Heart left ventricle (tissue), 13 donors: ENCODE results near the gene COL11A2.

Source experiments
- POLR2A ChIP-seq, 2 donors: fragments of 450-650 bp; IDR thresholded peaks; one replicate each; pipeline ENCODE4 v1.6.1; 2017; ENCODE audit warnings: antibody characterized with exemption in 2 of 2, mild to moderate bottlenecking in 2 of 2, moderate library complexity in 2 of 2
- TF ChIP-seq, protein P1 (sequence below), 12 donors: fragments of 200-600 bp; sonication (generic) in 4 of 12; IDR thresholded peaks; one replicate each; pipeline versions ENCODE4 v1.5.0 to v1.8.0; 2018 to 2022; ENCODE audit warnings: antibody characterized with exemption in 12 of 12, mild to moderate bottlenecking in 5 of 12
- donor health status: ischemic (EF 13 %, LVEDD 7.1; RV severe dilation, severe dysfunction).
- donor health status: DM: no; HTN: yes; CAD: no.
- donor health status: DM: no; HTN: no; CAD: no.
- donor health status: ischemic (EF 25% LVEDD 6.9; RV normal size, moderate dysfunction).
- donor health status: ischemic (EF 25% LVEDD 5.7; RV mildly dilated, moderate dysfunction).
- donor health status: ischemic (EF 35%, LVEDD 5.7; RV mildly dilated, moderate dysfunction).
- donor health status: nonischemic (EF 11% LVEDD 7.7; RV severe dilation, severe dysfunction).
- donor health status: DM: yes; HTN: yes; CAD: no.
- donor health status: PGD.
- donor health status: ischemic (EF 29% LVEDD 5.4; RV normal size, mild dysfunction).
- donor health status: nonischemic (EF 23%, LVEDD 6.1; RV moderate dilation, normal function).

DNA sequence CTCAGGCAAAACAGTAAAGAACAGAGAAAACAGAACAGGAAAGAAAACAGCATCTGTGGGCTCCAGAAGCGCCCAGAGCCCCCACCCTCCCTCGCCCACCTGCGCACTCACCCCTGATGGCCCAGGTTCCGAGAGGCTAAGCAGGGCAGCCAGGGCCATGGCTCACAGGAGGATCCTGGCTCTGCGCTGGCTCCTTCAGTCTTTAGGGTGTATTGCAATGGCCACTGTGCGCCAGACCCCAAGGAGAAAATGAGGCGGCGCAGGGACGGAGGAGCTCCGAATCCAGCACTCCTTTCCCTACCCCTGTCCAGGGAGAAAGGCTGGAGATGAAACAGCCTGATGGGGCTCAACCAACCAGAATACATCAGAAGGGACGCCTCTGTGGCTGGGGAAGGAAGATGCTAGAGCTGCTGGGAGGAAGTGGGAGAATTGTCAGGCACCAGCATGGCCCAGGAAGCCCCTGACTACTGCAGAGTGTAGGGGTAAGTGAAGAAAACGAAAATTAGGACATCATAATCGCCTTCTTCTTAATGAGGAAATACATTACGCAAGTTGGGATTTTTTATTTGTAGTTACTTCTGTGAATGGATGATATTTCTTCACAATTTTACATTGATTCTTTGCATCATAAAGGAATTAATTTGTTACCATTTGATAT lies 49.0 kb downstream of the COL11A2 start:
- TF ChIP-seq, protein P1, sequence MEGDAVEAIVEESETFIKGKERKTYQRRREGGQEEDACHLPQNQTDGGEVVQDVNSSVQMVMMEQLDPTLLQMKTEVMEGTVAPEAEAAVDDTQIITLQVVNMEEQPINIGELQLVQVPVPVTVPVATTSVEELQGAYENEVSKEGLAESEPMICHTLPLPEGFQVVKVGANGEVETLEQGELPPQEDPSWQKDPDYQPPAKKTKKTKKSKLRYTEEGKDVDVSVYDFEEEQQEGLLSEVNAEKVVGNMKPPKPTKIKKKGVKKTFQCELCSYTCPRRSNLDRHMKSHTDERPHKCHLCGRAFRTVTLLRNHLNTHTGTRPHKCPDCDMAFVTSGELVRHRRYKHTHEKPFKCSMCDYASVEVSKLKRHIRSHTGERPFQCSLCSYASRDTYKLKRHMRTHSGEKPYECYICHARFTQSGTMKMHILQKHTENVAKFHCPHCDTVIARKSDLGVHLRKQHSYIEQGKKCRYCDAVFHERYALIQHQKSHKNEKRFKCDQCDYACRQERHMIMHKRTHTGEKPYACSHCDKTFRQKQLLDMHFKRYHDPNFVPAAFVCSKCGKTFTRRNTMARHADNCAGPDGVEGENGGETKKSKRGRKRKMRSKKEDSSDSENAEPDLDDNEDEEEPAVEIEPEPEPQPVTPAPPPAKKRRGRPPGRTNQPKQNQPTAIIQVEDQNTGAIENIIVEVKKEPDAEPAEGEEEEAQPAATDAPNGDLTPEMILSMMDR (IDR thresholded peaks at IDR 0.05) = no peak
- TF ChIP-seq POLR2A (IDR thresholded peaks at IDR 0.05) = no peak
